OCI-LY3 (cell line): Measurements from ENCODE around the gene UBE2U.

ENCODE experiments used
- H2AFZ ChIP-seq: fragments of 200-600, 300-600 bp; shearing (Covaris generic); 2 replicates; pipeline ENCODE4 v1.6.0; 2014; ENCODE audit warnings: antibody characterized with exemption, low read depth, low read length
- H3K27ac ChIP-seq: fragments of 200-600, 300-600 bp; sonication (generic); 2 replicates; pipeline ENCODE4 v1.5.1; 2014; ENCODE audit warnings: mild to moderate bottlenecking, low read length, moderate library complexity, mixed read lengths
- H3K27me3 ChIP-seq: fragments of 200-600, 300-600 bp; sonication (generic); 2 replicates; pipeline ENCODE4 v1.6.1; 2014; ENCODE audit warnings: low read depth, low read length, mixed read lengths
- H3K36me3 ChIP-seq: fragments of 200-600, 300-600 bp; sonication (generic); replicated peaks from 2 replicates; pipeline ENCODE3; 2014; ENCODE audit warnings: low read depth, low read length, mixed read lengths
- H3K4me1 ChIP-seq: fragments of 300-600, 200-600 bp; sonication (generic); 2 replicates; pipeline ENCODE4 v1.6.1; 2014; ENCODE audit warnings: low read length, mixed read lengths
- H3K4me2 ChIP-seq: fragments of 200-600, 300-600 bp; sonication (generic); 2 replicates; pipeline ENCODE4 v1.6.1; 2014; ENCODE audit warnings: low read length, mixed read lengths
- H3K4me3 ChIP-seq: fragments of 300-600, 200-600 bp; sonication (generic); 2 replicates; pipeline ENCODE4 v1.5.1; 2014; ENCODE audit warnings: antibody characterized with exemption, mild to moderate bottlenecking, low read length, moderate library complexity
- H3K79me2 ChIP-seq: fragments of 300-600, 200-600 bp; shearing (Covaris generic); 2 replicates; pipeline ENCODE4 v1.6.1; 2014; ENCODE audit warnings: mild to moderate bottlenecking, low read length, mixed read lengths
- H3K9ac ChIP-seq: fragments of 300-600, 200-600 bp; shearing (Covaris generic); 2 replicates; pipeline ENCODE4 v1.6.0; 2014; ENCODE audit warnings: mild to moderate bottlenecking, low read length, moderate library complexity
- H3K9me3 ChIP-seq: fragments of 200-600, 300-600 bp; shearing (Covaris generic); 2 replicates; pipeline ENCODE4 v1.6.1; 2014; ENCODE audit warnings: low read length, mixed read lengths; ENCODE audit not compliant: insufficient read depth
- H4K20me1 ChIP-seq: fragments of 200-600, 300-600 bp; sonication (generic); 2 replicates; pipeline ENCODE4 v1.6.1; 2016; ENCODE audit warnings: low read length, mixed read lengths; ENCODE audit not compliant: insufficient read depth
- CTCF ChIP-seq: fragments of 200-600, 300-600 bp; sonication (generic); IDR thresholded peaks from 2 replicates; pipeline ENCODE4 v1.5.1; 2014; ENCODE audit warnings: antibody characterized with exemption, low read length, low read depth
- EZH2phosphoT487 ChIP-seq: fragments of 200-600 bp; shearing (Covaris generic); IDR thresholded peaks from 2 replicates; pipeline ENCODE4 v1.6.1; 2018; ENCODE audit warnings: antibody characterized with exemption, mixed run types, low read depth

The UBE2U gene

GRCh38 chr1:64195081-64195395 is 8.4 kb upstream of the UBE2U start:
- Histone ChIP-seq H2AFZ (no peak overlapping the region), H3K27me3 (no peaks in the 10 kb centered on the region), H3K36me3 (no peaks in the 10 kb centered on the region), H3K27ac (no peak overlapping the region), H3K9ac (no peak overlapping the region), H3K9me3 (no peaks in the 10 kb centered on the region), H3K4me1 (peaks cover 8% of the 10 kb centered on the region; the same call in 1 of the 2 replicates), H4K20me1 (no peaks in the 10 kb centered on the region), H3K4me3 (no peak overlapping the region), H3K4me2 (no peak overlapping the region), H3K79me2 (no peaks in the 10 kb centered on the region)
- no peak for TF ChIP-seq EZH2phosphoT487
- TF ChIP-seq CTCF, result no peak

- TF ChIP-seq CTCF (no peak), EZH2phosphoT487 (no peak)
- Histone ChIP-seq H3K9ac (no peak overlapping the region), H2AFZ (no peak overlapping the region), H3K36me3 (no peaks in the 10 kb centered on the region), H3K9me3 (no peaks in the 10 kb centered on the region), H3K79me2 (no peaks in the 10 kb centered on the region), H3K4me3 (no peak overlapping the region), H3K27ac (no peak overlapping the region), H3K4me2 (no peak overlapping the region), H3K4me1 (peaks cover 8% of the 10 kb centered on the region; the same call in 1 of the 2 replicates), H3K27me3 (no peaks in the 10 kb centered on the region), H4K20me1 (no peaks in the 10 kb centered on the region)
These were observed 7.2 kb upstream of the UBE2U start for GRCh38 chr1:64196074-64196870.

- Histone ChIP-seq H3K27me3 (no peaks in the 10 kb centered on the region), H2AFZ (no peak overlapping the region), H4K20me1 (no peaks in the 10 kb centered on the region), H3K4me2 (no peak overlapping the region), H3K79me2 (no peaks in the 10 kb centered on the region), H3K4me1 (peaks cover 8% of the 10 kb centered on the region; the same call in 1 of the 2 replicates), H3K27ac (no peak overlapping the region), H3K4me3 (no peak overlapping the region), H3K36me3 (no peaks in the 10 kb centered on the region), H3K9ac (no peak overlapping the region), H3K9me3 (no peaks in the 10 kb centered on the region)
- TF ChIP-seq EZH2phosphoT487 (no peak), CTCF (no peak)
These were observed 6.3 kb upstream of the UBE2U start for GRCh38 chr1:64197076-64197475.

DNA sequence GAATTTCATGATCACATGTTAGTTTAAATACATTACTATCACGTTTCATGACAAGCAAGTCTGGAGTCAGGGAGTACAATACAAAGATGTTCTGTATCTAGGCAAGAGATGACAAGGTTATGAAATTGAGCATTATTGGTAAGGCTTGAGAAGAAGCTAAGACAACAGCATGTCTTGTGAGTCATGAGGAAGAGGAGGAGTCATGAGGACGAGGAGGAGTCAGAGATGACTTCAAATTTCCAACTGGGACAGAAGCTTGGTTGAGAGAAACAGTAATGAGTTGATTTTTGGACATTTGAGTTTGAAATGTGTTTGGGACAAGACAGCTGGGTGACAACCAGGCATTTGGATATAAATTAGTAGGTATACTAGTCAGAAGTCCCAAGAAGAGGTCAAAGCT is 4.3 kb upstream of the UBE2U start:
- H3K27ac ChIP-seq, result no peak overlapping the region
- TF ChIP-seq CTCF, result no peak
- no peak for TF ChIP-seq EZH2phosphoT487

More for the DNA sequence above, 4.3 kb upstream of the UBE2U start:
- H3K27me3 ChIP-seq, result no peaks in the 10 kb centered on the region
- no peak overlapping the region for H3K9ac ChIP-seq
- H2AFZ ChIP-seq, result no peak overlapping the region
- no peak overlapping the region for H3K4me3 ChIP-seq
- no peaks in the 10 kb centered on the region for H3K36me3 ChIP-seq
- no peaks in the 10 kb centered on the region for H3K79me2 ChIP-seq
- peaks cover 8% of the 10 kb centered on the region; the same call in 1 of the 2 replicates for H3K4me1 ChIP-seq
- no peaks in the 10 kb centered on the region for H3K9me3 ChIP-seq
- no peaks in the 10 kb centered on the region for H4K20me1 ChIP-seq
- H3K4me2 ChIP-seq, result no peak overlapping the region
